HAP-1 (cell line): ENCODE measurements around the gene ARSJ.
A peak's percentile ranks its signal among the peaks of the same experiment; 100 is the strongest.
"Not testable (repeated sequence)": the region's sequence is repeated elsewhere in the genome, so short reads cannot be mapped to it uniquely, and the experiment has no call there.

ENCODE experiments used
- DNase-seq, 2 experiments: peaks; one replicate each; pipeline ENCODE4 v3.0.0-alpha.2; 2016 to 2020; ENCODE audit warnings: low spot score in 2 of 2
- H3K27me3 ChIP-seq: fragments of 250-450 bp; sonication (Bioruptor Pico); 2 replicates; pipeline ENCODE4 v1.5.1; 2020; ENCODE audit warnings: low read depth, mild to moderate bottlenecking, moderate library complexity
- H3K36me3 ChIP-seq: fragments of 250-450 bp; sonication (Bioruptor Pico); replicated peaks from 2 replicates; pipeline ENCODE4 v1.5.1; 2020; ENCODE audit warnings: mild to moderate bottlenecking
- H3K4me1 ChIP-seq: fragments of 250-450 bp; sonication (Bioruptor Pico); 2 replicates; pipeline ENCODE4 v1.5.1; 2020; ENCODE audit warnings: mild to moderate bottlenecking
- H3K4me3 ChIP-seq: fragments of 250-450 bp; sonication (Bioruptor Pico); 2 replicates; pipeline ENCODE4 v1.5.1; 2020; ENCODE audit warnings: mild to moderate bottlenecking, moderate library complexity
- H3K9me3 ChIP-seq: fragments of 250-450 bp; sonication (Bioruptor Pico); 2 replicates; pipeline ENCODE4 v1.5.1; 2020; ENCODE audit warnings: mild to moderate bottlenecking, moderate library complexity
- in situ Hi-C: fragments of 300-500 bp; cut with MboI; formaldehyde crosslinking; loops from 3 replicates; pipeline ENCODE4 v1.14.3; 2020; ENCODE audit warnings: low sequenced_read_pairs, inconsistent platforms, mixed read lengths

The ARSJ gene

GRCh38 chr4:113940103-113940502 lies 39.3 kb downstream of the ARSJ start:
- in situ Hi-C loops, H3K36me3 ChIP-seq, DNase-seq, H3K4me1 ChIP-seq, H3K9me3 ChIP-seq, H3K27me3 ChIP-seq, H3K4me3 ChIP-seq: not testable (repeated sequence)

GRCh38 chr4:113935190-113935589 lies 44.3 kb downstream of the ARSJ start:
- H3K4me3 ChIP-seq, result no peak overlapping the region
- H3K36me3 ChIP-seq, result no peaks in the 10 kb centered on the region
- no peak for DNase-seq
- in situ Hi-C loops, result no loop called here
- H3K27me3 ChIP-seq, result no peaks in the 10 kb centered on the region
- no peaks in the 10 kb centered on the region for H3K9me3 ChIP-seq
- H3K4me1 ChIP-seq, result no peaks in the 10 kb centered on the region

GRCh38 chr4:113924706-113925105 lies 54.7 kb downstream of the ARSJ start:
- DNase-seq, H3K4me1 ChIP-seq, H3K4me3 ChIP-seq, in situ Hi-C loops, H3K36me3 ChIP-seq, H3K9me3 ChIP-seq, H3K27me3 ChIP-seq: not testable (repeated sequence)

GRCh38 chr4:113921089-113921794 lies 58.2 kb downstream of the ARSJ start:
- no peaks in the 10 kb centered on the region for H3K9me3 ChIP-seq
- no peak overlapping the region for H3K4me3 ChIP-seq
- H3K36me3 ChIP-seq, result no peaks in the 10 kb centered on the region
- no peak for DNase-seq
- H3K4me1 ChIP-seq, result no peaks in the 10 kb centered on the region
- in situ Hi-C loops, result no loop called here
- H3K27me3 ChIP-seq, result no peaks in the 10 kb centered on the region

GRCh38 chr4:113919611-113920010 lies 59.8 kb downstream of the ARSJ start:
- in situ Hi-C loops, result no loop called here
- no peaks in the 10 kb centered on the region for H3K36me3 ChIP-seq
- no peak overlapping the region for H3K4me3 ChIP-seq
- DNase-seq, result no peak
- no peaks in the 10 kb centered on the region for H3K4me1 ChIP-seq
- no peaks in the 10 kb centered on the region for H3K9me3 ChIP-seq
- no peaks in the 10 kb centered on the region for H3K27me3 ChIP-seq

- in situ Hi-C loops, result no loop called here
- Histone ChIP-seq H3K9me3 (no peaks in the 10 kb centered on the region), H3K4me1 (no peaks in the 10 kb centered on the region), H3K4me3 (no peak overlapping the region), H3K27me3 (no peaks in the 10 kb centered on the region), H3K36me3 (no peaks in the 10 kb centered on the region)
- no peak for DNase-seq
These were observed 60.3 kb downstream of the ARSJ start for GRCh38 chr4:113919145-113919544.

GRCh38 chr4:113908829-113909228 lies 70.6 kb downstream of the ARSJ start:
- DNase-seq, result no peak
- Histone ChIP-seq H3K9me3 (no peaks in the 10 kb centered on the region), H3K4me3 (no peak overlapping the region), H3K4me1 (peaks cover 9% of the 10 kb centered on the region), H3K36me3 (no peaks in the 10 kb centered on the region), H3K27me3 (no peaks in the 10 kb centered on the region)
- in situ Hi-C loops, result no loop called here

GRCh38 chr4:113907559-113907958 lies 71.9 kb downstream of the ARSJ start:
- no peak for DNase-seq
- in situ Hi-C loops, result no loop called here
- no peaks in the 10 kb centered on the region for H3K36me3 ChIP-seq
- H3K4me3 ChIP-seq, result no peak overlapping the region
- peaks cover 9% of the 10 kb centered on the region for H3K4me1 ChIP-seq
- H3K27me3 ChIP-seq, result no peaks in the 10 kb centered on the region
- H3K9me3 ChIP-seq, result no peaks in the 10 kb centered on the region

- in situ Hi-C loops, result no loop called here
- no peaks in the 10 kb centered on the region for H3K27me3 ChIP-seq
- H3K4me3 ChIP-seq, result no peak overlapping the region
- H3K4me1 ChIP-seq, result peaks cover 9% of the 10 kb centered on the region
- no peaks in the 10 kb centered on the region for H3K36me3 ChIP-seq
- no peaks in the 10 kb centered on the region for H3K9me3 ChIP-seq
- DNase-seq, result no peak
These were observed 74.1 kb downstream of the ARSJ start for GRCh38 chr4:113905301-113905700.

GRCh38 chr4:113904877-113905276 lies 74.6 kb downstream of the ARSJ start:
- no peak overlapping the region for H3K4me3 ChIP-seq
- no peak for DNase-seq
- no peaks in the 10 kb centered on the region for H3K27me3 ChIP-seq
- H3K4me1 ChIP-seq, result peaks cover 10% of the 10 kb centered on the region
- in situ Hi-C loops, result no loop called here
- H3K36me3 ChIP-seq, result no peaks in the 10 kb centered on the region
- no peaks in the 10 kb centered on the region for H3K9me3 ChIP-seq

- Histone ChIP-seq H3K36me3 (no peaks in the 10 kb centered on the region), H3K4me3 (no peak overlapping the region), H3K27me3 (no peaks in the 10 kb centered on the region), H3K9me3 (no peaks in the 10 kb centered on the region), H3K4me1 (peaks cover 13% of the 10 kb centered on the region)
- no peak for DNase-seq
- in situ Hi-C loops, result no loop called here
These were observed 77.3 kb downstream of the ARSJ start for GRCh38 chr4:113901994-113902787.

- peak in 1 of 2 experiments; percentile 20 for DNase-seq
- no peak overlapping the region for H3K4me3 ChIP-seq
- H3K36me3 ChIP-seq, result no peaks in the 10 kb centered on the region
These were observed 80.0 kb downstream of the ARSJ start for GRCh38 chr4:113899271-113900070.

GRCh38 chr4:113893546-113893945 lies 85.9 kb downstream of the ARSJ start:
- Histone ChIP-seq H3K27me3 (no peaks in the 10 kb centered on the region), H3K36me3 (no peaks in the 10 kb centered on the region), H3K4me1 (no peaks in the 10 kb centered on the region; the same call in 1 of the 2 replicates), H3K4me3 (no peak overlapping the region), H3K9me3 (no peaks in the 10 kb centered on the region)
- in situ Hi-C loops, result no loop called here
- no peak for DNase-seq

More at GRCh38 chr4:113899271-113900070, 80.0 kb downstream of the ARSJ start:
- no peaks in the 10 kb centered on the region for H3K27me3 ChIP-seq
- peaks cover 7% of the 10 kb centered on the region for H3K4me1 ChIP-seq
- no peaks in the 10 kb centered on the region for H3K9me3 ChIP-seq
- in situ Hi-C loops, result no loop called here

- in situ Hi-C loops, result no loop called here
- H3K36me3 ChIP-seq, result no peaks in the 10 kb centered on the region
- no peaks in the 10 kb centered on the region for H3K9me3 ChIP-seq
- DNase-seq, result no peak
- no peak overlapping the region for H3K4me3 ChIP-seq
- H3K4me1 ChIP-seq, result no peaks in the 10 kb centered on the region
- H3K27me3 ChIP-seq, result no peaks in the 10 kb centered on the region
These were observed 91.4 kb downstream of the ARSJ start for GRCh38 chr4:113888006-113888405.
